Upper lobe of left lung (tissue), 6 donors: ENCODE measurements around the gene RMND5B. TPM values are rescaled to one million over a fixed set of nuclear protein-coding genes. Genes with fewer than 3 reads are reported as not detected.

ENCODE experiments used
- ATAC-seq, 2 donors: fragments of 200-7000 bp; cut with Tn5 transposase; one replicate each; pipeline ENCODE4 v1.9.1; 2022; ENCODE audit warnings: mild to moderate bottlenecking in 2 of 2, moderate library complexity in 2 of 2; ENCODE audit not compliant: low FRiP score in 2 of 2
- DNase-seq, 2 donors: peaks; one replicate each; pipeline ENCODE4 v3.0.0-alpha.2; 2019 to 2020
- H3K27ac ChIP-seq, 4 donors: fragments of 200-600 bp; sonication (generic); one replicate each; pipeline ENCODE4 v1.5.1; 2016 to 2019
- H3K27me3 ChIP-seq, 4 donors: fragments of 200-600 bp; sonication (generic); one replicate each; pipeline ENCODE4 v1.5.1; 2017 to 2019
- H3K36me3 ChIP-seq, 4 donors: fragments of 200-600 bp; sonication (generic); one replicate each; pipeline ENCODE4 v1.5.1; 2016 to 2019
- H3K4me1 ChIP-seq, 4 donors: fragments of 200-600 bp; sonication (generic); one replicate each; pipeline ENCODE4 v1.5.1; 2018 to 2019
- H3K4me3 ChIP-seq, 4 donors: fragments of 200-600 bp; sonication (generic); one replicate each; pipeline ENCODE4 v1.5.1; 2017 to 2019; ENCODE audit warnings: mild to moderate bottlenecking in 2 of 4, moderate library complexity in 1 of 4
- H3K9me3 ChIP-seq, 4 donors: fragments of 200-600 bp; sonication (generic); one replicate each; pipeline ENCODE4 v1.5.1; 2018 to 2019
- EP300 ChIP-seq, 4 donors: sonication (generic); formaldehyde crosslinking; IDR thresholded peaks; one replicate each; pipeline ENCODE4 v1.5.1; 2017; ENCODE audit warnings: antibody characterized with exemption in 4 of 4, control low read depth in 2 of 4
- POLR2A ChIP-seq, 4 donors: fragments of 450-650 bp; IDR thresholded peaks; one replicate each; pipeline ENCODE4 v1.5.1; 2016 to 2017; ENCODE audit warnings: antibody characterized with exemption in 4 of 4, mild to moderate bottlenecking in 2 of 4
- POLR2AphosphoS5 ChIP-seq, 2 donors: sonication (generic); formaldehyde crosslinking; IDR thresholded peaks; one replicate each; pipeline ENCODE4 v1.5.1; 2017; ENCODE audit warnings: antibody characterized with exemption in 2 of 2
- WGBS, 2 donors: methylation state at CpG; one replicate each; pipeline ENCODE4 v1.1.5; 2017 to 2018; 5-methylcytosine and 5-hydroxymethylcytosine counted together
- total RNA-seq, 6 donors: library from RNA; depleted of rRNA in 4 of 6; stranded (reverse); fragments of >200 nt in 4 of 6; gene quantifications; one replicate each; pipeline versions ENCODE4 v1.1.0 to v1.2.1, GENCODE V29; 2016 to 2021
- TF ChIP-seq, protein P1 (sequence below), 6 experiments: fragments of 450-650 bp in 4 of 6; fragments of 200-600 bp in 2 of 6; sonication (generic) in 2 of 6; IDR thresholded peaks; one replicate each; pipeline ENCODE4 v1.5.1; 2016 to 2019; ENCODE audit warnings: antibody characterized with exemption in 6 of 6
- donor health status: DM: no; HTN: no; CAD: no; lungs with moderate emphysema.
- donor health status: DM: no; HTN: yes; CAD: no; lungs with severe emphysema.

Gene RMND5B
- total RNA-seq, 6 donors from 2014 or later, result 36.2 to 70.2 (median 46.0) TPM

DNA sequence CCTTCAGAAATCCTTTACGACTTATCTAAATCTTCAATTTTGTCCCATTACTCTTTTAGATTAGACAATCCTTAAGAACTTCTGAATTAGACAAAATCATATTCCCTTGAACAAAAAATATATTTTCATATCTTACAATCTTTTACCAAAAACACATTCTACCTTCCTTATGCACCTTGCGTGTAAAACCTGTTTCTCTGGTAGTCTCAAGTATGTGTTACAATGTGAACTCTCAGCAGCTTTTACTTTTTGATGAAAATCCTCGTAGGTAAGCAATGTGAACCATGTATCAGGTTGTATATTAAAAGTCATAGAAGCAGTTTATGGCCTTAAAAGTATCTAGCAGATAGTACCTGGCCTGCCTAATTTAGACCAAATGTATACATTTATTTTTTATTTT is 43.6 kb downstream of the RMND5B start:
- DNase-seq (no peak), ATAC-seq (no peak)
- H3K4me3 ChIP-seq, result no peak overlapping the region
- WGBS, 2 donors, result 84 to 88% methylated on average over 3 of the region's 3 CpGs
- no peak for TF ChIP-seq POLR2AphosphoS5 (IDR thresholded peaks at IDR 0.05)
- TF ChIP-seq, protein P1, sequence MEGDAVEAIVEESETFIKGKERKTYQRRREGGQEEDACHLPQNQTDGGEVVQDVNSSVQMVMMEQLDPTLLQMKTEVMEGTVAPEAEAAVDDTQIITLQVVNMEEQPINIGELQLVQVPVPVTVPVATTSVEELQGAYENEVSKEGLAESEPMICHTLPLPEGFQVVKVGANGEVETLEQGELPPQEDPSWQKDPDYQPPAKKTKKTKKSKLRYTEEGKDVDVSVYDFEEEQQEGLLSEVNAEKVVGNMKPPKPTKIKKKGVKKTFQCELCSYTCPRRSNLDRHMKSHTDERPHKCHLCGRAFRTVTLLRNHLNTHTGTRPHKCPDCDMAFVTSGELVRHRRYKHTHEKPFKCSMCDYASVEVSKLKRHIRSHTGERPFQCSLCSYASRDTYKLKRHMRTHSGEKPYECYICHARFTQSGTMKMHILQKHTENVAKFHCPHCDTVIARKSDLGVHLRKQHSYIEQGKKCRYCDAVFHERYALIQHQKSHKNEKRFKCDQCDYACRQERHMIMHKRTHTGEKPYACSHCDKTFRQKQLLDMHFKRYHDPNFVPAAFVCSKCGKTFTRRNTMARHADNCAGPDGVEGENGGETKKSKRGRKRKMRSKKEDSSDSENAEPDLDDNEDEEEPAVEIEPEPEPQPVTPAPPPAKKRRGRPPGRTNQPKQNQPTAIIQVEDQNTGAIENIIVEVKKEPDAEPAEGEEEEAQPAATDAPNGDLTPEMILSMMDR (IDR thresholded peaks at IDR 0.05), result no peak
- no peaks in the 10 kb centered on the region for H3K36me3 ChIP-seq
- no peaks in the 10 kb centered on the region for H3K9me3 ChIP-seq
- no peaks in the 10 kb centered on the region for H3K27me3 ChIP-seq
- no peaks in the 10 kb centered on the region for H3K4me1 ChIP-seq
- H3K27ac ChIP-seq, result no peak overlapping the region

DNA sequence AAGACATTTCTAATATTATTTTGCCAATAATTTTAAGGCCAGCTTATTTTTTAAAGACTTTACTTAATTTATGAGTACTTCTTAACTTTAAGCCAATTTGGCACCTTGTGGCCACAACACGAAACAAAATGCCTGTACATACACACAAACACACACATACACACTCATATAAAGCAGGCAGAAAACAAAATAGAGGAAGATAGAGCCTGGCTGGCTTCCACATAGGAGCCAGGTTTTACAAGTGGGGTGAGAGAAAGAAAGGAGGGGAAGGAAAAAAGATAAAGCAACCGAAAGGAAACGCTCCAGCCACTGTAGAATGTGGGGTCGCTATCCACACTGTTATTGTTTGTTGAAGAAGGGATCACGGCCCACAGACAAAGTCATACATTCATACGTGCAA is 46.0 kb downstream of the RMND5B start:
- Histone ChIP-seq H3K27ac (no peak overlapping the region), H3K36me3 (no peaks in the 10 kb centered on the region), H3K4me3 (no peak overlapping the region), H3K9me3 (no peaks in the 10 kb centered on the region), H3K27me3 (no peaks in the 10 kb centered on the region), H3K4me1 (no peaks in the 10 kb centered on the region)
- TF ChIP-seq POLR2AphosphoS5 (IDR thresholded peaks at IDR 0.05) (no peak), EP300 (IDR thresholded peaks at IDR 0.05) (no peak), POLR2A (IDR thresholded peaks at IDR 0.05) (no peak)
- TF ChIP-seq, protein P1 (IDR thresholded peaks at IDR 0.05), result no peak
- ATAC-seq (no peak), DNase-seq (no peak)
- 63 to 69% methylated on average over 6 of the region's 6 CpGs for WGBS, 2 donors

DNA sequence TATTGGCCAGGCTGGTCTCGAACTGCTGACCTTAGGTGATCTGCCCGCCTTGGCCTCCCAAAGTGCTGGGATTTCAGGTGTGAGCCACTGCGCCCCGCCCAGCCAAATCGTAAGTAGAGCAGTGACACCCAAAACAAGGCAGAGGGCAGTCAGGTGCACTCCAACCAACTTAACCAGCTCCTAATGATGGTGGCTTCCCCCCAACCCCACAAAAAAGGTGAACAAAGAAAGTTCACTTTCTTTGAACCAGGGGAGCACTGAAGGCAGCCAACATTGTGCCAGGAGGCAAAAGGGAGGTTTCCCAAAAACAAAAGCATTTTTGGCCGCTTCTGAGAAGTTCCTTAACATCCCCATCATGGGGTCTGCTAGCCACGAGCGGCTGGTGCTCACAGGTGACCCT is 46.8 kb downstream of the RMND5B start:
- no peaks in the 10 kb centered on the region for H3K4me1 ChIP-seq
- H3K36me3 ChIP-seq, result no peaks in the 10 kb centered on the region
- no peak overlapping the region for H3K27ac ChIP-seq
- 90 to 92% methylated on average over 7 to 8 of the region's 8 CpGs for WGBS, 2 donors
- no peak overlapping the region for H3K4me3 ChIP-seq
- TF ChIP-seq POLR2A (IDR thresholded peaks at IDR 0.05), result no peak
- TF ChIP-seq, protein P1 (IDR thresholded peaks at IDR 0.05), result no peak
- TF ChIP-seq POLR2AphosphoS5 (IDR thresholded peaks at IDR 0.05), result no peak
- no peak for TF ChIP-seq EP300 (IDR thresholded peaks at IDR 0.05)
- DNase-seq, result no peak
- ATAC-seq, result no peak
- H3K9me3 ChIP-seq, result no peaks in the 10 kb centered on the region
- H3K27me3 ChIP-seq, result no peaks in the 10 kb centered on the region

DNA sequence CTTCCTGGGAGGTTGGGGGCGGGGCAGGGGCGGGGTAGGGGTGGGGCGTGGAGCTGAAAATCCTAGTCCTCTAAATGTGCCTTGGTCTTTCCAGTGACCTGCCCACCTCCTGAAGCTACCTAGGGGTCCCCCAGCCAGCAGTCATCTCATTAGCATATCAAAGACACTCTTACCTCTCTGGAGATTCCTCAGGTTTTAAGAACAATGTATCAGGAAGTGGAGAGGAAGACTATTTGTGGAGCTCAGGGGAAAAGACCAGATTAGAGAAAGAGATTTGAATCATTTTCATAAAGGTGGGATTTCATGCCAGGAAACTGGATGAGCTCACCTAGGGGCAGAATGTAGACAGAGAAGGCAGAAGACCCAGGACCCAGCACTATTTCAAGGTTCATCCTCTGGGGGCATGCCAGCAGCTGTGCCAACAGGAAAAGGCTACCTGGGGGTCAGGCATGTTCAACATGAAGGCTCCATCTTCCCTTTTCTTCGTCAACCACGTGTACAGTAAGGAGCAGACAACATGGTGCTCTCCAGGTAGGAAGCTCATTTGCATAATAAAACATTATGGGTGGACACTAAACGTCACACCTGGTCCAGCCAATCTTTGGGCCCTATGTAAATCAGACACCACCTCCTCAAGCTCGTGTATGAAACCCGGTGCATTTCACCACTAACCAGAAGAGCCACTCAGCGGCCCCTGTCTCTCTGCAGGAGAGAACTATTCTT is 49.5 kb downstream of the RMND5B start:
- ATAC-seq, result no peak
- TF ChIP-seq POLR2A (IDR thresholded peaks at IDR 0.05) (no peak), EP300 (IDR thresholded peaks at IDR 0.05) (no peak), POLR2AphosphoS5 (IDR thresholded peaks at IDR 0.05) (no peak)
- TF ChIP-seq, protein P1 (IDR thresholded peaks at IDR 0.05), result no peak
- WGBS, 2 donors, result 43 to 55% methylated on average over 7 to 9 of the region's 9 CpGs
- no peaks in the 10 kb centered on the region for H3K9me3 ChIP-seq
- H3K4me1 ChIP-seq, result no peaks in the 10 kb centered on the region
- no peak overlapping the region for H3K27ac ChIP-seq
- H3K36me3 ChIP-seq, result no peaks in the 10 kb centered on the region
- DNase-seq, result no peak
- H3K4me3 ChIP-seq, result no peak overlapping the region
- H3K27me3 ChIP-seq, result no peaks in the 10 kb centered on the region
